ENCODE data around the gene GRK6. TPM values are rescaled to one million over a fixed set of nuclear protein-coding genes. Genes with fewer than 3 reads are reported as not detected.

The GRK6 gene
- total and polyA plus RNA-seq, 12 donors: 6.7 to 22.9 (median 15.2) TPM

GRCh38 chr5:177455661-177456590 lies 29.4 kb downstream of the GRK6 start:
- TF ChIP-seq CTCF (IDR thresholded peaks at IDR 0.05): peak; percentile 88 to 96 (median 94)
- peaks cover 0 to 40% (median 13%) of the 10 kb centered on the region in 9 donors for H3K36me3 ChIP-seq
- ATAC-seq (peak; percentile 52 to 84 (median 70)), DNase-seq (peak; percentile 93)
- peak overlapping the region in 9 of 10 donors; percentile 65 to 82 (median 75) for H3K27ac ChIP-seq
- intact Hi-C loops (cut with DNase I): loop anchor here (1.0 to 10.0 kb wide), 14 partner anchors 31 to 341 kb away; partner anchors contain the start of genes PDLIM7 (in 3 of the 10) and MXD3 (in 2 of the 10)
- no peaks in the 10 kb centered on the region for H3K9me3 ChIP-seq
- WGBS, 2 donors: 1% methylated on average over 76 of the region's 76 CpGs
- H3K4me1 ChIP-seq: peaks cover 10 to 52% (median 38%) of the 10 kb centered on the region in 9 donors
- H3K4me3 ChIP-seq: peak overlapping the region; percentile 39 to 84 (median 63)
- peaks cover 0 to 23% (median 0%) of the 10 kb centered on the region in 7 donors for H3K27me3 ChIP-seq

GRCh38 chr5:177456591-177456964 lies 30.1 kb downstream of the GRK6 start:
- Histone ChIP-seq H3K4me1 (peaks cover 10 to 56% (median 40%) of the 10 kb centered on the region in 9 donors), H3K9me3 (no peaks in the 10 kb centered on the region), H3K27ac (peak overlapping the region in 8 of 10 donors; percentile 39 to 80 (median 72)), H3K27me3 (peaks cover 0 to 21% (median 0%) of the 10 kb centered on the region in 7 donors), H3K4me3 (peak overlapping the region in 5 of 10 donors; percentile 62 to 84 (median 71)), H3K36me3 (peaks cover 0 to 40% (median 13%) of the 10 kb centered on the region in 9 donors)
- ATAC-seq: no peak
- TF ChIP-seq CTCF (IDR thresholded peaks at IDR 0.05): peak in 4 of 9 donors; percentile 5 to 45 (median 21)
- no peak for DNase-seq
- 31 to 40% methylated on average over 12 of the region's 12 CpGs for WGBS, 2 donors
- intact Hi-C loops (cut with DNase I): loop anchor here in 8 of 10 donors (1.0 to 10.0 kb wide), 8 partner anchors 40 to 342 kb away; partner anchors contain the start of genes MXD3 (in 2 of the 8) and PDLIM7 (in 2 of the 8)

- WGBS, 2 donors: 69 to 82% methylated on average over 23 to 24 of the region's 24 CpGs
- peak; percentile 64 to 82 for DNase-seq
- intact Hi-C loops (cut with DNase I): loop anchor here in 8 of 10 donors (1.0 to 10.0 kb wide), 8 partner anchors 40 to 342 kb away; partner anchors contain the start of genes MXD3 (in 2 of the 8) and PDLIM7 (in 2 of the 8)
Measured at GRCh38 chr5:177456976-177457851, 30.7 kb downstream of the GRK6 start.

More at GRCh38 chr5:177456976-177457851, 30.7 kb downstream of the GRK6 start:
- Histone ChIP-seq H3K27me3 (peaks cover 0 to 21% (median 0%) of the 10 kb centered on the region in 7 donors), H3K27ac (peak overlapping the region in 7 of 10 donors; percentile 39 to 80 (median 75)), H3K4me3 (no peak overlapping the region), H3K36me3 (peaks cover 0 to 40% (median 13%) of the 10 kb centered on the region in 9 donors), H3K4me1 (peaks cover 10 to 62% (median 46%) of the 10 kb centered on the region in 9 donors), H3K9me3 (no peaks in the 10 kb centered on the region)
- peak; percentile 22 to 52 (median 43) for ATAC-seq
- TF ChIP-seq CTCF (IDR thresholded peaks at IDR 0.05): peak; percentile 28 to 61 (median 53)

All from heart right ventricle (tissue), 16 donors.